ENCODE data around the gene NTRK3. TPM values are rescaled to one million over a fixed set of nuclear protein-coding genes. Genes with fewer than 3 reads are reported as not detected.

NTRK3 gene
- total RNA-seq, 1 donor from 2014 or later: not detected

DNA sequence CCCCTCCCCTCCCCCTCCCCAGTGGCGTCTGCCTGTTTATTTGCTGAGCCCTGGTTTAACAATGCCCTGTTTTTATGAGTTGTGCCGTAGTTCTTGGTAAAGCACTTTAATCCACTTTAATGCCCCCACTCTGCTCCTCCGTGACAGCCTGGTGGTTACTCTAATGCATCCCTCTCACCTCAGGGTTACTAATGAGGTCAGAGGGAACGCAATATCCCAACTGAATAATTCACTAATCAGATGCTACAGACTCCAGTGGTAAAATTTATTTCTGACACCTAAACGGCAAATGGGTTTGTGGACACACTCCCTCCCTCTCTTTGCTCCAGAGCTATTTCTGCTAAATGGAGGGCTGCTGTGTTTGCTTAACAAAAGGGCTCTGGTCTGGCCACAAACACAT, 26.1 kb upstream of the NTRK3 start:
- CTCF ChIA-PET: no interaction called here
- Mint-ChIP-seq H3K36me3 (ENCODE audit: low read depth) (no peaks in the 10 kb centered on the region), H3K4me1 (no peaks in the 10 kb centered on the region), H3K27me3 (peaks cover 39% of the 10 kb centered on the region), H3K9me3 (no peaks in the 10 kb centered on the region), H3K4me3 (no peak overlapping the region), H3K27ac (no peak overlapping the region)
- DNase-seq: no peak
- ATAC-seq (ENCODE audit: low read depth): no peak
- intact Hi-C loops (cut with micrococcal nuclease): no loop called here
- POLR2A ChIA-PET: no interaction called here
- TF ChIP-seq, protein P1, sequence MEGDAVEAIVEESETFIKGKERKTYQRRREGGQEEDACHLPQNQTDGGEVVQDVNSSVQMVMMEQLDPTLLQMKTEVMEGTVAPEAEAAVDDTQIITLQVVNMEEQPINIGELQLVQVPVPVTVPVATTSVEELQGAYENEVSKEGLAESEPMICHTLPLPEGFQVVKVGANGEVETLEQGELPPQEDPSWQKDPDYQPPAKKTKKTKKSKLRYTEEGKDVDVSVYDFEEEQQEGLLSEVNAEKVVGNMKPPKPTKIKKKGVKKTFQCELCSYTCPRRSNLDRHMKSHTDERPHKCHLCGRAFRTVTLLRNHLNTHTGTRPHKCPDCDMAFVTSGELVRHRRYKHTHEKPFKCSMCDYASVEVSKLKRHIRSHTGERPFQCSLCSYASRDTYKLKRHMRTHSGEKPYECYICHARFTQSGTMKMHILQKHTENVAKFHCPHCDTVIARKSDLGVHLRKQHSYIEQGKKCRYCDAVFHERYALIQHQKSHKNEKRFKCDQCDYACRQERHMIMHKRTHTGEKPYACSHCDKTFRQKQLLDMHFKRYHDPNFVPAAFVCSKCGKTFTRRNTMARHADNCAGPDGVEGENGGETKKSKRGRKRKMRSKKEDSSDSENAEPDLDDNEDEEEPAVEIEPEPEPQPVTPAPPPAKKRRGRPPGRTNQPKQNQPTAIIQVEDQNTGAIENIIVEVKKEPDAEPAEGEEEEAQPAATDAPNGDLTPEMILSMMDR (IDR thresholded peaks at IDR 0.05): no peak

DNA sequence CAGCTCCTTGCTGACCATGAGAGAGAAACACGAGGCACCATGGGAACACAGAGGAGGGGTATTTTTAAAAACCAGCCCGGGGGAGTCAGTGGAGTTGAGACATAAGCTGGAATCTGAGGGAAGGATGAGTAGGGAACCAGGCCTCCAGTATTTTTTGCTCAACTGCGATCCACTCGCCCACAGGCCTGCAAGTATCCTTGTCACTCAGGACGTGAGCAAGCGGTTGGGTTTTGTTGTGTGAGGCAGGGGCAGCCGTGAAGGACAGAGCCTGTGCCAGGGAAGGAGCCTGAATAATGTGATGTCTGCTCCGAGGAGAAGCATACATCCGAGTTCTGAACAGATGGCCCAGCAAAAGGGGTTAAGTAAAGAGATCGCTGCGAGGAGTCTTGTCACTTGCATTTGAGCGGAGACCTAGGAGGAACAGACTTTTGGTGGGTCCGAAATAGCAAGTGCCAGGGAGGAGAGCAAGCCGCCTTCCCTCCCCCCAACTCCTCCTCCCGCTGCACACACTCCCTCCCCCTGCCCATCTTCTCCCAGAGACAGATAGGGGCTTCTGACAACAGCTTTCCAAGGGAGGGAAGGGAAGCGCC, 20.4 kb upstream of the NTRK3 start:
- CTCF ChIA-PET: interaction anchor here (0.8 kb wide), 1 partner anchor 16 kb away, joined by 3 read pairs; no protein-coding TSS in a partner anchor
- POLR2A ChIA-PET: no interaction called here
- Mint-ChIP-seq H3K4me1 (no peaks in the 10 kb centered on the region), H3K27me3 (peaks cover 11% of the 10 kb centered on the region), H3K36me3 (ENCODE audit: low read depth) (no peaks in the 10 kb centered on the region), H3K4me3 (no peak overlapping the region), H3K9me3 (no peaks in the 10 kb centered on the region), H3K27ac (no peak overlapping the region)
- ATAC-seq (ENCODE audit: low read depth) (no peak), DNase-seq (no peak)
- TF ChIP-seq, protein P1 (IDR thresholded peaks at IDR 0.05): no peak
- intact Hi-C loops (cut with micrococcal nuclease): no loop called here

DNA sequence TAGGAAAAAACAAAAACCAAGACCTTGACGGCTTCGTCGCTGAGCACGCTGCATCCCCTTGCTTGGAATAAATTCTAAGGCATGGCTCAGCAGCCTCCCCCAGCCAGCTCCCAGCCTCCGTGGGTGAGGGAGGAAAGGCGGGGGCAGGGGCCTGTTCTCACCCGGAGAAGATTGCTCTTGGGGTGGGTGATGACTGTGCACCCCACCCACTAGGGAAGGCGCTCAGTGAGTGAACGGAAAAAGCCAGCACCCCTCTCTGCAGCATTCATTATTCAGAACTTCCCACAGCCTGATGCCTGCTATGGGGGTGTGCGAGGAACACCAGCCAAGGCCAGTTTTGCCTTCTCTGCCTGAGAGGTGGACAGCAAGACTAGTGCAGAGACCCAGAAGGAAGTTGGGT, 19.3 kb upstream of the NTRK3 start:
- ATAC-seq (ENCODE audit: low read depth) (no peak), DNase-seq (no peak)
- peaks cover 11% of the 10 kb centered on the region for H3K27me3 Mint-ChIP-seq
- TF ChIP-seq, protein P1 (IDR thresholded peaks at IDR 0.05): no peak
- no peaks in the 10 kb centered on the region for H3K4me1 Mint-ChIP-seq
- intact Hi-C loops (cut with micrococcal nuclease): no loop called here
- ChIA-PET CTCF (interaction anchor here (0.9 kb wide), 1 partner anchor 8 kb away, joined by 3 read pairs; no protein-coding TSS in a partner anchor), POLR2A (no interaction called here)
- H3K4me3 Mint-ChIP-seq: no peak overlapping the region
- H3K9me3 Mint-ChIP-seq: no peaks in the 10 kb centered on the region
- no peaks in the 10 kb centered on the region for H3K36me3 Mint-ChIP-seq (ENCODE audit: low read depth)
- no peak overlapping the region for H3K27ac Mint-ChIP-seq

DNA sequence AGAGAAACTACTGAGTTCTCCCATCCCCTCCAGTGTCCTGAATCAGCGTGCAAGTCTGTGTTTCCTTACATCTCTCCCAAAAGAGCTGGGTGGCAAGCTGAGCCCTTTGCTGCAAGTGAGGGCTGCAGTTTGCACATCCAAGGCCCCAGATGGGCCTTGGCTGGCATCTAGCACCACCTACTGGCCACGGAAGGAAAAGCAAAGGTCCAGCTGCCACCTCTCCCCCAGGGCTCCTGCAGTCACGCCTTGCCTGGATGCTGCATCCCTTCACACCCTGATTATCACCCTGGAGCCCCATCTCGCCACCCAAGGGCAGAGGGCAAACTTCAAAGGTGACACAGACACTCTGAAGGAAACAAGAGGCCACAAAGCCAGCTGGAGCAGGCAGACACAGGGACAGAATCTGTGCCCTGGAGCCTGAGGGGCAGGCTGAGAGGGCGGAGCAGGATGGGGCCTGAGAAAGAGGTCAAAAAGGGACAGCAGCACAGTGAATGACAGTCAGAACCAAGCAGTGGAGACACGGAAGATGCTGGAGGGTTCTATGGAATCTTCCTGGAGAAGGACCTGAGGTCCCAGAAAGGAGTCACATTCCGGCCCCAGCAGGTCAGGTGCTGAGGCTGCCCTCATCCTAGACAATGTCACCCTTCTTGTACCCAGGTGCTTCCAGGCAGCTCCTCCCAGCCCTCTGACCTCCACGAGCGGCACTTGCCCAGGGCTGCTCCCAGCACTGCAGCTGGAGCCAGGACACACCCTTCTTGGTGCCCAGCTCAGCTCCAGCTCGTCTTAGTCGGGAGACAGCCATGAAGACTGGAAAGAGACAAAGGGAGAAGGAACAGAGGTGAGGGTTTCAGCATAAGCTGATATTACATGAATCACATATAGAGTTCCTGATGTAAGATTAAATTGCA, 18.3 kb upstream of the NTRK3 start:
- intact Hi-C loops (cut with micrococcal nuclease): no loop called here
- no peak for ATAC-seq (ENCODE audit: low read depth)

DNA sequence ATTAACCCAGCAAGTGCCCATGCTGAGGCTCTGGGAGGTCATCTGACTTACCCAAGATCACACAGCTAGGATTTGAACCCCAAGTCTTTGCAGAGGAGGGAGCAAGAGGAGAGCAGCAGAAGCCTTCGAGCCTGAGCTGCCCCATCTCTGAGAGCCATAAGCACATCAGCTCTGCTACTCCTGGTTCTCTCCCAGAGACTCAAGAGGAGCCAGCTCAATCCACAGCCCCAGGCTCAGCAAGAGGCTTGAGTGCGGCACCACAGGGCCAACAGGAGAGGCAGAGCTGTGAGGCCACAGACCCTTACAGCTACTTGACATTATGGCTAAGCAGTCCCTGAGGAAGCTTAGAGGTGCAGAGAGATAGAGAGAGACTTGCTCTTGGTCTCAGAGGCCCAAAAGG, 15.9 kb upstream of the NTRK3 start:
- Mint-ChIP-seq H3K36me3 (ENCODE audit: low read depth) (no peaks in the 10 kb centered on the region), H3K4me3 (no peak overlapping the region), H3K27ac (no peak overlapping the region), H3K4me1 (no peaks in the 10 kb centered on the region), H3K9me3 (no peaks in the 10 kb centered on the region), H3K27me3 (peaks cover 9% of the 10 kb centered on the region)
- POLR2A ChIA-PET: no interaction called here
- DNase-seq (no peak), ATAC-seq (ENCODE audit: low read depth) (no peak)
- TF ChIP-seq, protein P1 (IDR thresholded peaks at IDR 0.05): no peak
- CTCF ChIA-PET: no interaction called here
- intact Hi-C loops (cut with micrococcal nuclease): no loop called here

More for the DNA sequence above, 18.3 kb upstream of the NTRK3 start:
- no peaks in the 10 kb centered on the region for H3K4me1 Mint-ChIP-seq
- DNase-seq: no peak
- TF ChIP-seq, protein P1 (IDR thresholded peaks at IDR 0.05): no peak
- H3K36me3 Mint-ChIP-seq (ENCODE audit: low read depth): no peaks in the 10 kb centered on the region
- CTCF ChIA-PET: interaction anchor here (0.9 to 1.1 kb wide), 2 partner anchors 9 to 25 kb away, joined by 3 read pairs; no protein-coding TSS in a partner anchor
- no peak overlapping the region for H3K4me3 Mint-ChIP-seq
- peaks cover 12% of the 10 kb centered on the region for H3K27me3 Mint-ChIP-seq
- no peaks in the 10 kb centered on the region for H3K9me3 Mint-ChIP-seq
- no peak overlapping the region for H3K27ac Mint-ChIP-seq
- POLR2A ChIA-PET: no interaction called here

All from activated B cell treated with CpG ODN at 0.5 μM for 24 hours (primary cell).